Metanephros (tissue), 1 donor: Measurements from ENCODE around the gene TAF1L. TPM values are rescaled to one million over a fixed set of nuclear protein-coding genes. Genes with fewer than 3 reads are reported as not detected.

Source experiments
- total RNA-seq: library from RNA; depleted of rRNA; stranded (reverse); fragments of >200 nt; gene quantifications from one replicate; pipeline ENCODE4 v1.2.3, GENCODE V29; 2014

Gene TAF1L, protein sequence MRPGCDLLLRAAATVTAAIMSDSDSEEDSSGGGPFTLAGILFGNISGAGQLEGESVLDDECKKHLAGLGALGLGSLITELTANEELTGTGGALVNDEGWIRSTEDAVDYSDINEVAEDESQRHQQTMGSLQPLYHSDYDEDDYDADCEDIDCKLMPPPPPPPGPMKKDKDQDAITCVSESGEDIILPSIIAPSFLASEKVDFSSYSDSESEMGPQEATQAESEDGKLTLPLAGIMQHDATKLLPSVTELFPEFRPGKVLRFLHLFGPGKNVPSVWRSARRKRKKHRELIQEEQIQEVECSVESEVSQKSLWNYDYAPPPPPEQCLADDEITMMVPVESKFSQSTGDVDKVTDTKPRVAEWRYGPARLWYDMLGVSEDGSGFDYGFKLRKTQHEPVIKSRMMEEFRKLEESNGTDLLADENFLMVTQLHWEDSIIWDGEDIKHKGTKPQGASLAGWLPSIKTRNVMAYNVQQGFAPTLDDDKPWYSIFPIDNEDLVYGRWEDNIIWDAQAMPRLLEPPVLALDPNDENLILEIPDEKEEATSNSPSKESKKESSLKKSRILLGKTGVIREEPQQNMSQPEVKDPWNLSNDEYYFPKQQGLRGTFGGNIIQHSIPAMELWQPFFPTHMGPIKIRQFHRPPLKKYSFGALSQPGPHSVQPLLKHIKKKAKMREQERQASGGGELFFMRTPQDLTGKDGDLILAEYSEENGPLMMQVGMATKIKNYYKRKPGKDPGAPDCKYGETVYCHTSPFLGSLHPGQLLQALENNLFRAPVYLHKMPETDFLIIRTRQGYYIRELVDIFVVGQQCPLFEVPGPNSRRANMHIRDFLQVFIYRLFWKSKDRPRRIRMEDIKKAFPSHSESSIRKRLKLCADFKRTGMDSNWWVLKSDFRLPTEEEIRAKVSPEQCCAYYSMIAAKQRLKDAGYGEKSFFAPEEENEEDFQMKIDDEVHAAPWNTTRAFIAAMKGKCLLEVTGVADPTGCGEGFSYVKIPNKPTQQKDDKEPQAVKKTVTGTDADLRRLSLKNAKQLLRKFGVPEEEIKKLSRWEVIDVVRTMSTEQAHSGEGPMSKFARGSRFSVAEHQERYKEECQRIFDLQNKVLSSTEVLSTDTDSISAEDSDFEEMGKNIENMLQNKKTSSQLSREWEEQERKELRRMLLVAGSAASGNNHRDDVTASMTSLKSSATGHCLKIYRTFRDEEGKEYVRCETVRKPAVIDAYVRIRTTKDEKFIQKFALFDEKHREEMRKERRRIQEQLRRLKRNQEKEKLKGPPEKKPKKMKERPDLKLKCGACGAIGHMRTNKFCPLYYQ (N-terminal part only)
- not detected for total RNA-seq

DNA sequence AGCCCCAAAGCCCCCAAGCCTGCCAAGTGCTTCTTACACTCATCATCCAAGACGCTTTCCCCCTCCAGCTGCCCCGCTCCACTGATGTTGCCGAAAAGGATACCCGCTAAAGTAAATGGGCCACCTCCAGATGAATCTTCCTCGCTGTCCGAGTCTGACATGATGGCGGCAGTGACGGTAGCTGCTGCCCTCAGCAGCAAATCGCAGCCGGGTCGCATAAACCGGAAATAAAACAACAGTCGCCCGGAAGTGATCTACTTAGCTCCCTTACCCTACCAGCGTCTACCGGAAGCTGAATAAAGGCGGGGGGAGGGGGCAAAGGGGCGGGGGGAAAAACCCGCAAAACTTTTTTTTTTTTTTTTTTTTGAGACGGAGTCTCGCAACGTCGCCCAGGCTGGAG lies at the start of gene TAF1L:
TAF1L (minus strand) TSS at position 308 of the 400 bp plus-strand sequence; CDS start at position 218, 90 bp downstream.

Other genes with a start within 250 kb of the TAF1L start
- 11.2 TPM for gene RIGI, start 109.5 kb downstream of the TAF1L start, total RNA-seq
- 12.8 TPM for gene SMIM27, start 83.3 kb downstream of the TAF1L start, total RNA-seq
- gene TOPORS, start 83.1 kb downstream of the TAF1L start, total RNA-seq, result 23.2 TPM
- gene NDUFB6, start 62.5 kb downstream of the TAF1L start, total RNA-seq, result 65.6 TPM
- gene TMEM215, start 147.9 kb upstream of the TAF1L start, total RNA-seq, result 0.88 TPM